Adipocyte (in vitro differentiated cells): ENCODE measurements around the gene SUSD4.

Experiments used
- DNase-seq: peaks from one replicate; pipeline ENCODE4 v3.0.0-alpha.2; 2015; ENCODE audit warnings: low read depth
- H3K27me3 ChIP-seq: replicated peaks from 2 replicates; pipeline ENCODE4 v1.7.0; 2013; ENCODE audit warnings: mild to moderate bottlenecking, low read length, moderate library complexity; ENCODE audit not compliant: control insufficient read depth, insufficient read depth
- H3K36me3 ChIP-seq: 2 replicates; pipeline ENCODE4 v1.7.0; 2013; ENCODE audit warnings: low read length, mild to moderate bottlenecking, moderate library complexity; ENCODE audit not compliant: control insufficient read depth, insufficient read depth, severe bottlenecking
- H3K4me1 ChIP-seq: 2 replicates; pipeline ENCODE4 v1.7.0; 2013; ENCODE audit warnings: mild to moderate bottlenecking, low read length, moderate library complexity; ENCODE audit not compliant: control insufficient read depth, insufficient read depth
- H3K4me3 ChIP-seq: 2 replicates; pipeline ENCODE4 v1.7.0; 2013; ENCODE audit warnings: mild to moderate bottlenecking, low read length, moderate library complexity
- H3K9ac ChIP-seq: 2 replicates; pipeline ENCODE4 v1.7.0; 2013; ENCODE audit warnings: mild to moderate bottlenecking, low read length, moderate library complexity
- H3K9me3 ChIP-seq: 2 replicates; pipeline ENCODE4 v1.7.0; 2013; ENCODE audit warnings: mild to moderate bottlenecking, low read length, moderate library complexity; ENCODE audit not compliant: control insufficient read depth

SUSD4 gene

DNA sequence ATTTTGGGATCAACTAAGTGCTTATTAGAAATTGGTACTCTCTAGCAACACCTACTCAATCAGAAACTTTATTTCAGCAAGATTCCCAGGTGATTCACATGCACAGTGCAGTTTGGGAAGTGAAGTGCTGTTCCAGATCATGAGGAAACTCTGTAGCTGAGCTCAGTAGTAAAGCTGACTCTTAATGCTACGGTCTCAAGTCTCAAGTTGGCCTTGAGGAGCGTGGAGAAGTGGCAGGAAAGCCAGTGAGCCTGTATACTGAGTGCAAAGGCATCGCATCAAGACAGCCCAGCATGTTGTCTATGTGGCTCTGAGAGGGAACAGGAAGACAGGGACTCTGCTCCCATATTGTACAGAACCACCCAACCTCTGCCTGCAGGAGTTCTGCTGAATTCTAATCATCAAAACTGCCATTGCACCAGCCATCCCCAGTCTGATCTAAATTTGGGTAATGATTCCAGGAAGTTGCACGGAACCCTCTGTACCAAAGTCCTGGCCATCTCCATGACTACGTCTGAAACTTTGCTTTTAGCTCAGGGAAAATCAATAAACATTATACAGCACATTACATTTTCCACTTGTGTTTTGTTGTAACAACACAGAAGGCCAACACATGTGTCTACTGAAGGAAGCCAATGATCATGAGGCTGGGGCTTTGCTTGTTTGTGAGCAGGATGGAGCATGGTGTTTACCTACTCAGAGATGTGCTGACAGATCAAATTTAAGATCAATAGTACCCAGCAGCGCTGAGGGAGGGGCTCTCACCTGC, 115.8 kb downstream of the SUSD4 start:
- no peaks in the 10 kb centered on the region for H3K9me3 ChIP-seq
- H3K27me3 ChIP-seq = peaks cover 52% of the 10 kb centered on the region
- DNase-seq = no peak
- H3K4me1 ChIP-seq = peaks cover 6% of the 10 kb centered on the region
- H3K36me3 ChIP-seq = no peaks in the 10 kb centered on the region
- no peak overlapping the region for H3K4me3 ChIP-seq
- H3K9ac ChIP-seq = no peak overlapping the region

DNA sequence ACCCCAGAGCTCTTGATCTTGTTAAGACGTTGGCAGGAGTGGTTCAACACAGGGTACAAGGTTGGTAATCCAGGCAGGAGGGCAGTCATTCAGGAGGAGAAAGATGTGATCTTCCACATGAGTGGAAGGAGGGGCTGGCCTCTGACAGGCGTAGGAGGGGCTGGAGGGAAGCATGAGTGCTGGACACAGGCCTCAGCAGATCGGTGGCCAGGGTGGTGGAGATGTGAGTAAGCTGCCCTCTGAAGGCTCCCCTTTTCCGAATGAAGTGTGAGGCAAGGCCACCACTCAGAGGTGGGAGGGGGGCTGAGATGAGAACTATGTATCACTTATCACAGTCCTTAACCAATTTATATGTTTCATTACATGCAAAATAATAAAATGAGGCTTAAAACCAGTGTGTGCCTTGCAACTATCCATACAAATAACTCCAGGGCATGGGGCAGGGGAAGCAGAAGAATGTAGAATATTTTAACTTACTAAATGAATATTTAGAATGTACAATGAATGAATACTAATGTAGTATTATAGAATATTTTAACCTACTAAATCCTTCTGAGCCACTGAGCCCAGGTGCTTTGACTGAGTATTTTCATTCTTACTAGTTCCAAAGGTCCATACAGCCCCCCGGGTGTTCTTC, 117.4 kb downstream of the SUSD4 start:
- Histone ChIP-seq H3K4me1 (peaks cover 6% of the 10 kb centered on the region), H3K27me3 (peaks cover 50% of the 10 kb centered on the region), H3K36me3 (no peaks in the 10 kb centered on the region), H3K9me3 (no peaks in the 10 kb centered on the region), H3K4me3 (no peak overlapping the region), H3K9ac (no peak overlapping the region)
- no peak for DNase-seq

DNA sequence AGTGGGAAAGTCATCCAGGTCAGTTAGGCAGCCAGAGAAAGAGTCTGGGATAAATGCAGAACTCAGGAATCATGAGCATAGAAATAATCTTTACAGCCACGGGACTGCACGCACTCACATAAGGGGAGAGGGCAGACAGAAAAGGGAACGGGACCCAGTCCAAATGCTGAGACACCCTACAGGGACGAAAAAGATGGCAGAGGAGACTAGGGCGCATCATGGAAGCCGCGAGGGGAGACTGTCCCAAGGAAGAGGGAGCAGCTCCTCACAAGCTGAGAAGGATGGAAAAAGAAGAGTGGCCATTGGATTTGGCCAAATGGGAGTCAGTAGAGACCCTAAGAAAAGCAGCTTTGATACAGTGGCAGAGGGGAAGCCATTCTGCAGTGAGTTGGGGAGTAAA, 118.0 kb downstream of the SUSD4 start:
- DNase-seq = no peak
- no peak overlapping the region for H3K9ac ChIP-seq
- no peak overlapping the region for H3K4me3 ChIP-seq
- peaks cover 50% of the 10 kb centered on the region for H3K27me3 ChIP-seq
- H3K36me3 ChIP-seq = no peaks in the 10 kb centered on the region
- no peaks in the 10 kb centered on the region for H3K9me3 ChIP-seq
- peaks cover 6% of the 10 kb centered on the region for H3K4me1 ChIP-seq

DNA sequence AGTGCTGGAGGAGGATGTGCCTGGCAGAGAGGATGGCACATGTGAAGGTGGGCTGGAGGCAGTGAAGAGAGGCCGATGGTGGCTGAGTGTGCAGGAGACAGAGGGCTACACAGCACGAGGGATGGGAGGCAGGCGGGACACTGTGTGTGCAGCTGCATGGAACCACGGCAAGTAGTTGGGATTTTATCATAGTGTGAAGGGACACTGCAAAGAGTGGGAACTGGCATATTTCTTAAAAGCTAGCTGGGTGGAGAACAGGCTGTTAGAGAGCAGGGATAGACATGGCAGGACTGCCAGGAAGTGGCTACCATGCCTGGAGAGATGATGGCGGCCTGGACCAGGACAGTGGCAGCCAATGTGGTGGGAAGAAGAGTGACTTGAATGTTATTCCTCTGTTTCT, 118.6 kb downstream of the SUSD4 start:
- H3K4me3 ChIP-seq = no peak overlapping the region
- no peaks in the 10 kb centered on the region for H3K9me3 ChIP-seq
- peaks cover 50% of the 10 kb centered on the region for H3K27me3 ChIP-seq
- no peak for DNase-seq
- no peaks in the 10 kb centered on the region for H3K36me3 ChIP-seq
- peaks cover 6% of the 10 kb centered on the region for H3K4me1 ChIP-seq
- no peak overlapping the region for H3K9ac ChIP-seq

DNA sequence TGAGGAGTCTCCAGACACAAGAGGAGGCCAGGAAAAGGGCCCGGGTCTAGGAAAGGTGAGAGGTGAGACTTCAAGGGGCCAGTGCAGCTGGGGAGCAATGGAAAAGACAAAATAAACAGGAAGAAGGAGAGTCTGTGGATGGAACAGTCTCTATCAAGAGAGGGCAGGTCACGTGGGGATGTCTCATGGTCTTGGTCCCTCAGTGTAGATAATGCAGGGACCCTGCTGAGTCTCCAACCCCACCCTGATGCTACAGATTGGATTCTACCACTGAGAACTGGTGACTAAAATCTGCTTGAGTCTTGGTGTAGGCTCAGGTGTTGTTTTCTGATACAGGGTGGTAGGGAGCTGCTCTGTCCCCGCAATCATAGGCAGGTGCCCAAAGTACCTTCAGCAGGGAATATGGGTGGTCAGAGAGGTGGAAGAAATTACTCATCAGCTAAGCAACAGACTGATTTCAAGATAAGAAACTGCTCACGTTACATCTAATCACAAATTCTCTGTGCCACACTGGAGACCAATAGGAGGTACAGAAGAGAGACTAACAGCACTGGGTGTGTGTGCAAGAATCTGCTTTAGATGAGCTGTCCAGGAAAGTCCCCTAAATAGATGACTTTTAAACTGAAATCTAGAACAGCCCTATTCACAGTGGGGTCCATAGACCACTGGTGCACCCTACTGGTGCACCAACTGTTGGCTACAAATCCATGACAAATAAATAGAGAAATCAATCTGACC, 119.4 kb downstream of the SUSD4 start:
- Histone ChIP-seq H3K36me3 (no peaks in the 10 kb centered on the region), H3K4me3 (no peak overlapping the region), H3K9ac (no peak overlapping the region), H3K4me1 (no peaks in the 10 kb centered on the region), H3K27me3 (peaks cover 48% of the 10 kb centered on the region), H3K9me3 (no peaks in the 10 kb centered on the region)
- no peak for DNase-seq

DNA sequence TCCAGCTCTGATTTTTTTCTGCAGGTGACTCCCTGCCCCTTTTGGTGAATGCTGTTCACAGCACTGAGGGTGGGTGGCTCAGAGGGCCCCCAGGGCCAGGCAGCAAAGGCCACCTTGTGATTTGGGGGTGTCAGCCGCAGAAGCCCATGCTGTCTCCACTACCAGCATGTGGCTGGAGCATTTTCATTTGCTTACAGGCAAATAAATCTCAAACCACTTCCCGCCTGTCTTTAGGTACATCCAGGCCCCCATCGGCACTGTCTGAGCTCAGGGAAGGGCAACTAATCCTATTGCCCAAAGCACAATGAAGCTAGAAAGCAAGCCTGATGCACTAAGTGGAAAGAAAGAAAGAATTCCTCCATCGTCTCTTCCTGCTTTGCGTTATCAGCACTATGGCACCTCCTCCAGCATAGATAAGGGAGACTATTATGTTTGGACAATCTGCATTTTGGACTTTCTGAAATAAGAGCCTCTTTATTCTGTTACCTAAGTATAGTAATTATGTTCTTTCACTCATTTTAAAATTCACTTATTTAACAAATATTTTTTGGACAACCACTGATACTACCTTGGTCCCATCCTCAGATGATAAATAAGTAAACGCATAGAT, 120.4 kb downstream of the SUSD4 start:
- Histone ChIP-seq H3K4me3 (no peak overlapping the region), H3K27me3 (peaks cover 45% of the 10 kb centered on the region), H3K36me3 (no peaks in the 10 kb centered on the region), H3K9ac (no peak overlapping the region), H3K9me3 (no peaks in the 10 kb centered on the region), H3K4me1 (no peaks in the 10 kb centered on the region)
- DNase-seq = no peak

DNA sequence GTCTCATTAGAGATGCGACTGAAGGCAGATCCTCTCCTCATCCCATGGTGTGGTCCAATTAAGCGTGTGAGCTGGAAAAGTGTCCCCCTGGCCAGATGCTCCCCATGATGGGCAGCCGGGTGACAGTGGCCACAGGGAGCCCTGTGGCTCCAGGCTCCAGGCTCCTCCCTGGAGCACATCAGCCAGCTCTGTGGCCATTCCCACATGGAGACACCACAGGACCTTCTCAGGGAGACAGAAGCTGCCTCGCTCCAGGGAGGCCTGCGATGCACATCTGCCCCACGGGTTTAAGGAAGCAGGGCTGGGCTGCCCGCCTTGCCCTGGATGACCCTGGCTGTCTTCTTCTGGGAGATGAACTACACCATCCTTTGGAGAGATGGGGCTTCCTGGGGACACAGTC, 121.0 kb downstream of the SUSD4 start:
- no peak overlapping the region for H3K9ac ChIP-seq

DNA sequence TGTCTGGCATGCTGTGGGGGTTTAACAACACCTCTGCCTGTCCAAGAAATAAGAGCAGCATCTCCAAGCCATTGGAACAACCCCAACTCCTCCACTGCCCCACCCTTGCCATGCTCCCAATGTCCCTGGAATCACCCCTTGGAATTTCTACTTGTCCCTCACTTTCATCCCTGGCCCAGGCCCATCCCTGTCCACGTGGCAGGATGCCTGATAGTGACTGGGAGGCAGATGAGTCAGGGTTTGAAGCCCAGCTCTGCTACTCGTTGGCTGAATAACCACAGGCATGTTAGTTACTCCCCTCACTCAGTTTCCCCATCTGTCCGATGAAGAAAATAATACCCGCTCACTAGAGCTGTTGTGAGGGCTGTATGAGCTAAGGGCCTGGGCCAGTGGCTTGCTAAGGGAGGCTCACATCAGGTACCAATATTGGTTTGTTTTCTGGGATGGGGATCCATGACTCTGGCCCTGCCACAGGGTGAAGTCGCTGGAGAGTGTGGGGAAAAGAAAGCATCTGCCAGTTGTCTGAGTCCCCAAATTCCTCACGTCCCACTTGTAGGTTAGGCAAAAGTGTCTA, 121.5 kb downstream of the SUSD4 start:
- no peak for DNase-seq
- Histone ChIP-seq H3K36me3 (no peaks in the 10 kb centered on the region), H3K9ac (no peak overlapping the region), H3K4me1 (no peaks in the 10 kb centered on the region), H3K27me3 (peaks cover 34% of the 10 kb centered on the region), H3K9me3 (peaks cover 6% of the 10 kb centered on the region), H3K4me3 (no peak overlapping the region)

More for the DNA sequence above, 121.0 kb downstream of the SUSD4 start:
- Histone ChIP-seq H3K4me1 (no peaks in the 10 kb centered on the region), H3K27me3 (peaks cover 39% of the 10 kb centered on the region), H3K4me3 (no peak overlapping the region), H3K36me3 (no peaks in the 10 kb centered on the region), H3K9me3 (peaks cover 3% of the 10 kb centered on the region)
- no peak for DNase-seq

DNA sequence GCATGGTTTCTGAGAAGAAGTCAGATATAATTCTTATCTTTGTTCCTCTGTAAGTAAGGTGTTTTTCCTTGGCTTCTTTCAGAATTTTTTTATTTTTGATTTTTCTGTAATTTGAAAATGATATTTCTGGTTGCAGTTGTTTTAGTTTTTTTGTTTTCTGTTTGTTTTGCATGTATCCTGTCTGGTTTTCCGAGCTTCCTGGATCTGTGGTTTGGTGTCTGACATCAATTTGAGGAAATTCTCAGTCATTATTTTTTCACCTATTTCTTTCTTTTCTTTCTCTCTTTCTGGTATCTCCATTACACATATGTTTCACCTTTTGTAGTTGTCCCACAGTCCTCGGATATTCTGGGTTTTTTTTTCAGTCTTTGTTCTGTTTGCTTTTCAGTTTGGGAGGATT, 123.9 kb downstream of the SUSD4 start:
- DNase-seq = no peak
- no peak overlapping the region for H3K4me3 ChIP-seq
- no peaks in the 10 kb centered on the region for H3K36me3 ChIP-seq
- peaks cover 9% of the 10 kb centered on the region for H3K9me3 ChIP-seq
- H3K4me1 ChIP-seq = no peaks in the 10 kb centered on the region
- peaks cover 16% of the 10 kb centered on the region for H3K27me3 ChIP-seq
- no peak overlapping the region for H3K9ac ChIP-seq

DNA sequence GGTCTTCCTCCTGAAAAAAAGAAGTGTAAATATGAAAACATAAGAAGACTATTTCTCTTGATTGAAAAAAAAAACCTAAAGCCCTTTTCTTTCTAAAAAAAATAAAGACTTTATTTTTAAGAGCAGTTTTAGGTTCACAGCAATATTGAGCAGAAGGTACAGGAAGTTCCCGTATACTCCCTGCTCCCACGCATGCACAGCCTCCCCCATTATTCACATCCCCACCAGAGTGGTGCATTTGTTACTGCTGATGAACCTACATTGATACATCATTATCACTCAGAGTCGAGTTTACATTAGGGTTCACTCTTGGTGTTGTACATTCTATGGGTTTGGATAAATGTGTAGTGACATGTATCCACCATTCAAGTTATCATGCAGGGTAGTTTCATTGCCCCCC, 128.9 kb downstream of the SUSD4 start:
- Histone ChIP-seq H3K9ac (no peak overlapping the region), H3K4me3 (no peak overlapping the region), H3K9me3 (peaks cover 9% of the 10 kb centered on the region), H3K4me1 (peaks cover 12% of the 10 kb centered on the region), H3K27me3 (no peaks in the 10 kb centered on the region), H3K36me3 (no peaks in the 10 kb centered on the region)
- DNase-seq = no peak

DNA sequence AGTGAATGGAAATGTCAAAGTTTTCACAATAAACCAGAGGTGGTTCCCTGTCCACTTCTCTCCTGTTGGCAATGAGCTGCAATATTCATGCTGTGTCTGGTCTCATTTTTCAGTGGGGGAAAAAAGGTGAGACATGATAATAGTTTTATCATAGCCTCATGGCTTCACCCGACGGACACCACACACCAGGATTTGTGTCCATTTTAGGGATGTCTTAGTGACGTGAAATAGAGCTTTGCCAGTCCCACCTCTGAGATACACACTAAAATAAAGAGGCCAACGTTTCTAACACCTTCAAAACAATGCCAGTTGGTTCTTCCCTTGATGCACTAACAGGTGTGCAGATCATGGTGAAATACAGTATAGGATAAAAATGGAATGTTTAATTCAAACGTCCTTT, 129.4 kb downstream of the SUSD4 start:
- Histone ChIP-seq H3K9me3 (peaks cover 9% of the 10 kb centered on the region), H3K9ac (no peak overlapping the region), H3K4me3 (no peak overlapping the region), H3K36me3 (no peaks in the 10 kb centered on the region), H3K4me1 (peaks cover 12% of the 10 kb centered on the region), H3K27me3 (no peaks in the 10 kb centered on the region)
- DNase-seq = no peak
